ENCODE data around the gene SPATA6.
"Not testable (repeated sequence)": the region's sequence is repeated elsewhere in the genome, so short reads cannot be mapped to it uniquely, and the experiment has no call there.

SPATA6 gene

GRCh38 chr1:48309564-48310082 lies 162.4 kb downstream of the SPATA6 start:
- TF ChIP-seq CTCF (conservative IDR thresholded peaks at IDR 0.05; ENCODE audit: low read depth, low read length), result no peak
- H3K4me3 ChIP-seq (ENCODE audit: low read depth, low read length), result no peak overlapping the region
- DNase-seq (ENCODE audit: low read depth), result no peak

GRCh38 chr1:48302652-48303051 lies 169.4 kb downstream of the SPATA6 start:
- no peak overlapping the region for H3K4me3 ChIP-seq (ENCODE audit: low read depth, low read length)
- TF ChIP-seq CTCF (conservative IDR thresholded peaks at IDR 0.05; ENCODE audit: low read depth, low read length), result no peak
- DNase-seq (ENCODE audit: low read depth), result no peak

GRCh38 chr1:48294656-48295055 lies 177.3 kb downstream of the SPATA6 start:
- no peak overlapping the region for H3K4me3 ChIP-seq (ENCODE audit: low read depth, low read length)
- no peak for DNase-seq (ENCODE audit: low read depth)
- no peak for TF ChIP-seq CTCF (conservative IDR thresholded peaks at IDR 0.05; ENCODE audit: low read depth, low read length)

GRCh38 chr1:48294094-48294493 lies 177.9 kb downstream of the SPATA6 start:
- DNase-seq (ENCODE audit: low read depth); H3K4me3 ChIP-seq (ENCODE audit: low read depth, low read length): not testable (repeated sequence)

- no peak for TF ChIP-seq CTCF (conservative IDR thresholded peaks at IDR 0.05; ENCODE audit: low read depth, low read length)
These were observed 179.3 kb downstream of the SPATA6 start for GRCh38 chr1:48292706-48293105.

GRCh38 chr1:48291421-48291820 lies 180.6 kb downstream of the SPATA6 start:
- no peak for DNase-seq (ENCODE audit: low read depth)
- TF ChIP-seq CTCF (conservative IDR thresholded peaks at IDR 0.05; ENCODE audit: low read depth, low read length), result no peak
- H3K4me3 ChIP-seq (ENCODE audit: low read depth, low read length), result no peak overlapping the region

More at GRCh38 chr1:48292706-48293105, 179.3 kb downstream of the SPATA6 start:
- no peak overlapping the region for H3K4me3 ChIP-seq (ENCODE audit: low read depth, low read length)
- DNase-seq (ENCODE audit: low read depth), result no peak

- no peak for DNase-seq (ENCODE audit: low read depth)
- no peak for TF ChIP-seq CTCF (conservative IDR thresholded peaks at IDR 0.05; ENCODE audit: low read depth, low read length)
- no peak overlapping the region for H3K4me3 ChIP-seq (ENCODE audit: low read depth, low read length)
These were observed 186.5 kb downstream of the SPATA6 start for GRCh38 chr1:48285525-48285924.

- DNase-seq (ENCODE audit: low read depth); H3K4me3 ChIP-seq (ENCODE audit: low read depth, low read length): not testable (repeated sequence)
These were observed 187.1 kb downstream of the SPATA6 start for GRCh38 chr1:48284696-48285420.

- H3K4me3 ChIP-seq (ENCODE audit: low read depth, low read length); DNase-seq (ENCODE audit: low read depth): not testable (repeated sequence)
These were observed 189.7 kb downstream of the SPATA6 start for GRCh38 chr1:48282329-48282728.

GRCh38 chr1:48277437-48277836 lies 194.6 kb downstream of the SPATA6 start:
- H3K4me3 ChIP-seq (ENCODE audit: low read depth, low read length); DNase-seq (ENCODE audit: low read depth): not testable (repeated sequence)

All from choroid plexus epithelial cell (primary cell).